ENCODE results near the gene FER. TPM values are rescaled to one million over a fixed set of nuclear protein-coding genes. Genes with fewer than 3 reads are reported as not detected.
"Not testable (repeated sequence)": the region's sequence is repeated elsewhere in the genome, so short reads cannot be mapped to it uniquely, and the experiment has no call there.

The FER gene
- total RNA-seq, 1 experiment from 2014 or later: 16.4 TPM

- no peak overlapping the region for H3K4me3 ChIP-seq (ENCODE audit: low read depth, low read length, poor library complexity, severe bottlenecking)
- POLR2A ChIA-PET (ENCODE audit: low non-redundant PET): no interaction called here
- no peaks in the 10 kb centered on the region for H3K4me1 ChIP-seq (ENCODE audit: insufficient read depth, low read length, poor library complexity, severe bottlenecking)
- BruUV-seq (replicated peaks): no TSS peak
- no peak for DNase-seq (ENCODE audit: low spot score)
- no peaks in the 10 kb centered on the region for H3K36me3 ChIP-seq (ENCODE audit: insufficient read depth, low read length, poor library complexity, severe bottlenecking)
- CTCF ChIA-PET: no interaction called here
- peaks cover 9% of the 10 kb centered on the region for H3K9me3 ChIP-seq (ENCODE audit: low read depth, low read length, poor library complexity, severe bottlenecking)
- no peaks in the 10 kb centered on the region for H3K27me3 ChIP-seq (replicated peaks; ENCODE audit: insufficient read depth, low read depth, low read length, poor library complexity)
- intact Hi-C loops (cut with micrococcal nuclease; ENCODE audit: unreplicated experiment): no loop called here
- TF ChIP-seq EZH2 (IDR thresholded peaks at IDR 0.05; ENCODE audit: borderline replicate concordance, low read depth, low read length, poor library complexity, severe bottlenecking): no peak
- TF ChIP-seq CTCF (conservative IDR thresholded peaks at IDR 0.05; ENCODE audit: low read depth, low read length): no peak
- no peak overlapping the region for H3K27ac ChIP-seq (ENCODE audit: low read depth, low read length, poor library complexity, severe bottlenecking)
Observed at GRCh38 chr5:108762660-108763059, 15.0 kb downstream of the FER start.

DNA sequence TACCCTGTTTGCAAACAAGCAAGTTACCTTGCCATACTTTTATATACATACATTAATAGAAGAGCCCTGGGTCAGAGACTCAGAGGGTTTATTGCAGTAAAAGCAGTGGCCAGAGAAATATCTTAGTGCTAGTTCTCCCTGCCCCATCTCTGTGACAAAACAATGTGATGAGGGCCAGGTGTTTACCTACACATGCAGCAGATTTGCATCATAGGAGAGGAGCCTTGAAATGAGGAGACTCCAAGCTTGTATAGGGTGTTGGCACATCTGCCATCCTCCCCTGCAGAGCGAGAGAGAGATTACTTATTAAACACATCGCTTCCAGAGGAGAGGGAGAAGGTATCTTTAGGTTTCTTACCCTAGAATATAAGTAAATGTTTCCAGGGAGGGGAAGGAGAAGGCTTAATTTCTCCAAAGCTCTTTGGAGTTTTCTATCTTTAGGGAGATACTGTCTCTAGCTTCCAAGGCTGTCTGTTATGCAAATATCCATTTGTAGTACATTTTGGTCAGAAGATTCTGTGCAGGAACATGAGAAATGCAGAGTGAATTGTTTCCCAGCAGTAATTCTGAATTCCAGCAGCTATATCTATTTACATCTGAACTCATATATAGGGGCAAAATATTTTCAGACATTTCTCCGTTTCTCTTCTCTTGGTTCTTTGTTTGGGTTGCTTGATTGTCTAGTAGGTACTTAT is 15.7 kb downstream of the FER start:
- no peaks in the 10 kb centered on the region for H3K27me3 ChIP-seq (replicated peaks; ENCODE audit: insufficient read depth, low read depth, low read length, poor library complexity)
- no peak overlapping the region for H3K27ac ChIP-seq (ENCODE audit: low read depth, low read length, poor library complexity, severe bottlenecking)
- CTCF ChIA-PET: no interaction called here
- no TSS peak for BruUV-seq (replicated peaks)
- intact Hi-C loops (cut with micrococcal nuclease; ENCODE audit: unreplicated experiment): no loop called here
- no peaks in the 10 kb centered on the region for H3K36me3 ChIP-seq (ENCODE audit: insufficient read depth, low read length, poor library complexity, severe bottlenecking)
- no peaks in the 10 kb centered on the region for H3K4me1 ChIP-seq (ENCODE audit: insufficient read depth, low read length, poor library complexity, severe bottlenecking)
- H3K9me3 ChIP-seq (ENCODE audit: low read depth, low read length, poor library complexity, severe bottlenecking): peaks cover 9% of the 10 kb centered on the region
- DNase-seq (ENCODE audit: low spot score): no peak
- H3K4me3 ChIP-seq (ENCODE audit: low read depth, low read length, poor library complexity, severe bottlenecking): no peak overlapping the region
- POLR2A ChIA-PET (ENCODE audit: low non-redundant PET): no interaction called here
- no peak for TF ChIP-seq CTCF (conservative IDR thresholded peaks at IDR 0.05; ENCODE audit: low read depth, low read length)
- no peak for TF ChIP-seq EZH2 (IDR thresholded peaks at IDR 0.05; ENCODE audit: borderline replicate concordance, low read depth, low read length, poor library complexity, severe bottlenecking)

DNA sequence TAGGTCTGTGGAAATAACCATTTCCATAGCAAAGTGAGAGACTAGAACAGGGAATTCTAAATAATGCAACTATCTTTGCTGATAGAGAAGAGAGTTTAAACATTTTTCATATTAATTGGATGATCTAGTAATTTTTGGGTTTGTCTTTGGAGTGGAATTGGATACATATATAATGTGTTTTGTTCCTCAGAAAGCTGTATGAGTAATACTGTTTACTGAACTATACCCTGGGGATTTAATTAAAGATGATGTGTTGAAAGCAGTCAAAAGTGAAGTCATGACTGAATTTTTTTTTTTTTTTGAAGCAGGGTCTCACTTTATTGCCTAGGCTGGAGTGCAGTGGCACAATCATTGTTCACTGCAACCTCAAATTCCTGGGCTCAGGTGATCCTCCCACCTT is 17.9 kb downstream of the FER start:
- POLR2A ChIA-PET (ENCODE audit: low non-redundant PET): no interaction called here
- DNase-seq (ENCODE audit: low spot score): peak; percentile 37
- no peaks in the 10 kb centered on the region for H3K9me3 ChIP-seq (ENCODE audit: low read depth, low read length, poor library complexity, severe bottlenecking)
- no peaks in the 10 kb centered on the region for H3K4me1 ChIP-seq (ENCODE audit: insufficient read depth, low read length, poor library complexity, severe bottlenecking)
- no TSS peak for BruUV-seq (replicated peaks)
- CTCF ChIA-PET: no interaction called here
- no peaks in the 10 kb centered on the region for H3K36me3 ChIP-seq (ENCODE audit: insufficient read depth, low read length, poor library complexity, severe bottlenecking)
- no peak overlapping the region for H3K27ac ChIP-seq (ENCODE audit: low read depth, low read length, poor library complexity, severe bottlenecking)
- intact Hi-C loops (cut with micrococcal nuclease; ENCODE audit: unreplicated experiment): no loop called here
- no peak overlapping the region for H3K4me3 ChIP-seq (ENCODE audit: low read depth, low read length, poor library complexity, severe bottlenecking)
- no peak for TF ChIP-seq CTCF (conservative IDR thresholded peaks at IDR 0.05; ENCODE audit: low read depth, low read length)
- no peak for TF ChIP-seq EZH2 (IDR thresholded peaks at IDR 0.05; ENCODE audit: borderline replicate concordance, low read depth, low read length, poor library complexity, severe bottlenecking)
- H3K27me3 ChIP-seq (replicated peaks; ENCODE audit: insufficient read depth, low read depth, low read length, poor library complexity): no peaks in the 10 kb centered on the region

DNA sequence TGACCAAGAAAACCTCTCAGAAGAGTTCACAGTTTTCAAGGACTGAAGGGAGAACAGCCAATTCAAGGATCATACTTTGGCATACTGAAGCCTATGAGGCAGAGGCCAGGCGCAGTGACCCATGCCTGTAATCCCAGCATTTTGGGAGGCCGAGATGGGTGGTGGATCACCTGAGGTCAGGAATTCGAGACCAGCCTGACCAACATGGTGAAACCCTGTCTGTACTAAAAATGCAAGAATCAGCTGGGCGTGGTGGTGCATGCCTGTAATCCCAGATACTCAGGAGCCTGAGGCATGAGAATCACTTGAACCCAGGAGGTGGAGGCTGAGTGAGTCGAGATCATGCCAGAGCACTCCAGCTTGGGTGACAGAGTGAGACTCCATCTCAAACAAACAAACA is 19.2 kb downstream of the FER start:
- H3K4me3 ChIP-seq (ENCODE audit: low read depth, low read length, poor library complexity, severe bottlenecking); CTCF ChIA-PET; BruUV-seq (replicated peaks); H3K9me3 ChIP-seq (ENCODE audit: low read depth, low read length, poor library complexity, severe bottlenecking); POLR2A ChIA-PET (ENCODE audit: low non-redundant PET); DNase-seq (ENCODE audit: low spot score); H3K36me3 ChIP-seq (ENCODE audit: insufficient read depth, low read length, poor library complexity, severe bottlenecking); H3K27me3 ChIP-seq (replicated peaks; ENCODE audit: insufficient read depth, low read depth, low read length, poor library complexity); H3K27ac ChIP-seq (ENCODE audit: low read depth, low read length, poor library complexity, severe bottlenecking); intact Hi-C loops (cut with micrococcal nuclease; ENCODE audit: unreplicated experiment); H3K4me1 ChIP-seq (ENCODE audit: insufficient read depth, low read length, poor library complexity, severe bottlenecking): not testable (repeated sequence)

All from A673 (cell line).